HepG2 (cell line): ENCODE results near the gene IPO13. TPM values are rescaled to one million over a fixed set of nuclear protein-coding genes. Genes with fewer than 3 reads are reported as not detected.

Source experiments
- CCAR2 ChIP-seq: fragments of 200-400 bp; formaldehyde crosslinking; optimal IDR thresholded peaks from 2 replicates; pipeline ENCODE3; 2018; ENCODE audit warnings: low read depth, mild to moderate bottlenecking, low read length, moderate library complexity
- FOXK1 ChIP-seq: sonication (generic); formaldehyde crosslinking; IDR thresholded peaks from 2 replicates; pipeline ENCODE4 v1.4.0; 2020; ENCODE audit warnings: low read depth, missing genetic modification reagents, borderline replicate concordance
- LCORL ChIP-seq, 2 experiments: fragments of 450-650 bp in 1 of 2; sonication (generic) in 1 of 2; formaldehyde crosslinking in 1 of 2; IDR thresholded peaks; 2 replicates each; pipeline versions ENCODE4 v1.5.0 to v1.6.1; 2017 to 2020; ENCODE audit warnings: antibody characterized with exemption in 1 of 2, missing genetic modification reagents in 1 of 2
- NAIF1 ChIP-seq: sonication (generic); formaldehyde crosslinking; IDR thresholded peaks from 2 replicates; pipeline ENCODE4 v1.5.0; 2020; ENCODE audit warnings: mild to moderate bottlenecking, missing genetic modification reagents, borderline replicate concordance
- PLRG1 ChIP-seq: fragments of 450-650 bp; conservative IDR thresholded peaks from 2 replicates; pipeline ENCODE4 v1.6.1; 2016
- SIN3B ChIP-seq: fragments of 150-350 bp; IDR thresholded peaks from 2 replicates; pipeline ENCODE4 v1.6.1; 2014; ENCODE audit warnings: low read length
- ZNF143 ChIP-seq: sonication (generic); formaldehyde crosslinking; IDR thresholded peaks from 2 replicates; pipeline ENCODE4 v1.4.0; 2020; ENCODE audit warnings: missing genetic modification reagents
- ZNF224 ChIP-seq: sonication (generic); formaldehyde crosslinking; IDR thresholded peaks from 2 replicates; pipeline ENCODE4 v1.5.0; 2020; ENCODE audit warnings: mild to moderate bottlenecking, missing genetic modification reagents
- ZNF274 ChIP-seq: sonication (generic); formaldehyde crosslinking; IDR thresholded peaks from 2 replicates; pipeline ENCODE4 v1.5.1; 2020; ENCODE audit warnings: mild to moderate bottlenecking, missing genetic modification reagents
- ZNF780A ChIP-seq: sonication (generic); formaldehyde crosslinking; IDR thresholded peaks from 2 replicates; pipeline ENCODE4 v1.8.0; 2022; ENCODE audit warnings: mild to moderate bottlenecking, missing genetic modification reagents, moderate library complexity
- polyA plus RNA-seq, 8 experiments: library from polyadenylated mRNA; depleted of rRNA in 3 of 8; stranded (reverse) in 7 of 8; unstranded in 1 of 8; fragments of >200 nt; fragmentation: Illumina TruSeq in 4 of 8; extraction: Trizol in 4 of 8; gene quantifications; 2 replicates each; pipeline versions ENCODE4 v1.2.1 to v1.2.3, GENCODE V29; 2011 to 2016; ENCODE audit warnings: low read depth in 4 of 8, missing spikeins in 1 of 8, mixed read lengths in 1 of 8; ENCODE audit not compliant: insufficient read depth in 1 of 8
- total RNA-seq, 5 experiments: library from RNA; depleted of rRNA; stranded (reverse); fragments of >200 nt; fragmentation: Illumina TruSeq; extraction: Trizol; gene quantifications; 2 replicates each; pipeline ENCODE4 v1.2.3, GENCODE V29; 2016; ENCODE audit warnings: low read depth in 1 of 5
- TF ChIP-seq, protein P1 (sequence below): sonication (generic); formaldehyde crosslinking; IDR thresholded peaks from 2 replicates; pipeline ENCODE4 v1.4.0; 2020; ENCODE audit warnings: missing genetic modification reagents, mild to moderate bottlenecking, borderline replicate concordance
- TF ChIP-seq, protein P2 (sequence below): sonication (generic); formaldehyde crosslinking; IDR thresholded peaks from 2 replicates; pipeline ENCODE4 v1.4.0; 2020; ENCODE audit warnings: mild to moderate bottlenecking, missing genetic modification reagents
- TF ChIP-seq, protein P3 (sequence below): IDR thresholded peaks from 2 replicates; pipeline ENCODE4 v1.6.1; 2016; ENCODE audit warnings: mild to moderate bottlenecking
- TF ChIP-seq, protein P4 (sequence below): sonication (generic); formaldehyde crosslinking; conservative IDR thresholded peaks from 2 replicates; pipeline ENCODE4 v1.8.0; 2022; ENCODE audit warnings: low read depth, missing genetic modification reagents
- TF ChIP-seq, protein P5 (sequence below): sonication (generic); formaldehyde crosslinking; IDR thresholded peaks from 2 replicates; pipeline ENCODE4 v1.5.0; 2020; ENCODE audit warnings: missing genetic modification reagents
- TF ChIP-seq, protein P6 (sequence below): sonication (generic); formaldehyde crosslinking; IDR thresholded peaks from 2 replicates; pipeline ENCODE4 v1.4.0; 2020; ENCODE audit warnings: missing genetic modification reagents

The IPO13 gene
- total and polyA plus RNA-seq, 2 of the 13 experiments (the other 11 are each of a cell fraction or from before 2014, with no cell fraction given): 12.9 to 15.6 TPM

DNA sequence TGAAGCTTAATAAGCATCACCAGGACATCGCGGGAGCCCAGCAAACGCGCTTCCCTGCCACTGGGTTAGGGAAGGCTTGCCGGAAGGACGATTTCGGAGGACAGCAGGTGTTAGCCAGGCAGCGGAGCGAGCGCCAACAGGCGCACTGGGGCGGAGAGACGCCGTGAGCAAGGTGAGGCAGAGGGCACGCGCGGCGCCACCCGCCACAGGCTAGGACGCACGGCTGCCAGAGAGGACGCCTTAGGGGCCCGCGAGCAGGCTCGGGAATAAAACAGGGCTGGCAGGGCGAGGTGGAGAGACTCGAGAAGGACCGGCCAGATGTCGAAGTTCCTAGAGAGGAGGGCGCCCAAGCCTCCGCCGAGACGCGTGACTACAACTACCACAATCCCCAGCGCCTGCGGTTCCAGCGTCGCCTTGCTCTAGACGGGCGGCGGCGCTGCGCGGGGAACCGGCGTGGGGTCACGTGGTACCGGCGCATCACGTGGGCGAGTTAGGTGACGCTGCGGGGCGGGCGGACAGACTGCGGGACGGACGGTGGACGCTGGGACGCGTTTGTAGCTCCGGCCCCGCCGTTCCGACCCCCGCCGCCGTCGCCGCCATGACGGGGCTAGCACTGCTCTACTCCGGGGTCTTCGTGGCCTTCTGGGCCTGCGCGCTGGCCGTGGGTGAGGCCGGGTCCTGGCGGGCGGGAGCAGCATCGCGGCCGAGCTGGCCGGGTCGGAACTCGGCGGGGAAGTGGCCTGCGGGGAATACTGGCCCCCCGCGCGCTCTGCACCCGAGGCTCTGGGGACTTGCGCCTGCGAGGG lies 27.9 kb downstream of the IPO13 start, which contains the start of gene ATP6V0B (continued):
- TF ChIP-seq, protein P1, sequence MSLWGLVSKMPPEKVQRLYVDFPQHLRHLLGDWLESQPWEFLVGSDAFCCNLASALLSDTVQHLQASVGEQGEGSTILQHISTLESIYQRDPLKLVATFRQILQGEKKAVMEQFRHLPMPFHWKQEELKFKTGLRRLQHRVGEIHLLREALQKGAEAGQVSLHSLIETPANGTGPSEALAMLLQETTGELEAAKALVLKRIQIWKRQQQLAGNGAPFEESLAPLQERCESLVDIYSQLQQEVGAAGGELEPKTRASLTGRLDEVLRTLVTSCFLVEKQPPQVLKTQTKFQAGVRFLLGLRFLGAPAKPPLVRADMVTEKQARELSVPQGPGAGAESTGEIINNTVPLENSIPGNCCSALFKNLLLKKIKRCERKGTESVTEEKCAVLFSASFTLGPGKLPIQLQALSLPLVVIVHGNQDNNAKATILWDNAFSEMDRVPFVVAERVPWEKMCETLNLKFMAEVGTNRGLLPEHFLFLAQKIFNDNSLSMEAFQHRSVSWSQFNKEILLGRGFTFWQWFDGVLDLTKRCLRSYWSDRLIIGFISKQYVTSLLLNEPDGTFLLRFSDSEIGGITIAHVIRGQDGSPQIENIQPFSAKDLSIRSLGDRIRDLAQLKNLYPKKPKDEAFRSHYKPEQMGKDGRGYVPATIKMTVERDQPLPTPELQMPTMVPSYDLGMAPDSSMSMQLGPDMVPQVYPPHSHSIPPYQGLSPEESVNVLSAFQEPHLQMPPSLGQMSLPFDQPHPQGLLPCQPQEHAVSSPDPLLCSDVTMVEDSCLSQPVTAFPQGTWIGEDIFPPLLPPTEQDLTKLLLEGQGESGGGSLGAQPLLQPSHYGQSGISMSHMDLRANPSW: peak; percentile 21; the same call in 1 of the 2 replicates
- TF ChIP-seq LCORL (IDR thresholded peaks at IDR 0.05): no peak
- TF ChIP-seq LCORL (CRISPR knock-in tag; IDR thresholded peaks at IDR 0.05): peak; percentile 61; the same call in 1 of the 2 replicates
- TF ChIP-seq, protein P2, sequence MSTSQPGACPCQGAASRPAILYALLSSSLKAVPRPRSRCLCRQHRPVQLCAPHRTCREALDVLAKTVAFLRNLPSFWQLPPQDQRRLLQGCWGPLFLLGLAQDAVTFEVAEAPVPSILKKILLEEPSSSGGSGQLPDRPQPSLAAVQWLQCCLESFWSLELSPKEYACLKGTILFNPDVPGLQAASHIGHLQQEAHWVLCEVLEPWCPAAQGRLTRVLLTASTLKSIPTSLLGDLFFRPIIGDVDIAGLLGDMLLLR (CRISPR knock-in tag): peak; percentile 88; the same call in 1 of the 2 replicates
- TF ChIP-seq ZNF274: peak; percentile 63; the same call in 1 of the 2 replicates
- TF ChIP-seq, protein P3, sequence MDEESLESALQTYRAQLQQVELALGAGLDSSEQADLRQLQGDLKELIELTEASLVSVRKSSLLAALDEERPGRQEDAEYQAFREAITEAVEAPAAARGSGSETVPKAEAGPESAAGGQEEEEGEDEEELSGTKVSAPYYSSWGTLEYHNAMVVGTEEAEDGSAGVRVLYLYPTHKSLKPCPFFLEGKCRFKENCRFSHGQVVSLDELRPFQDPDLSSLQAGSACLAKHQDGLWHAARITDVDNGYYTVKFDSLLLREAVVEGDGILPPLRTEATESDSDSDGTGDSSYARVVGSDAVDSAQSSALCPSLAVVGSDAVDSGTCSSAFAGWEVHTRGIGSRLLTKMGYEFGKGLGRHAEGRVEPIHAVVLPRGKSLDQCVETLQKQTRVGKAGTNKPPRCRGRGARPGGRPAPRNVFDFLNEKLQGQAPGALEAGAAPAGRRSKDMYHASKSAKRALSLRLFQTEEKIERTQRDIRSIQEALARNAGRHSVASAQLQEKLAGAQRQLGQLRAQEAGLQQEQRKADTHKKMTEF: peak; percentile 73; the same call in 1 of the 2 replicates
- TF ChIP-seq NAIF1 (CRISPR knock-in tag): peak; percentile 84; the same call in 1 of the 2 replicates
- TF ChIP-seq ZNF224 (CRISPR knock-in tag): 0 out of 2 replicates have a peak, but pooled peaks have one; percentile 57
- TF ChIP-seq, protein P4, sequence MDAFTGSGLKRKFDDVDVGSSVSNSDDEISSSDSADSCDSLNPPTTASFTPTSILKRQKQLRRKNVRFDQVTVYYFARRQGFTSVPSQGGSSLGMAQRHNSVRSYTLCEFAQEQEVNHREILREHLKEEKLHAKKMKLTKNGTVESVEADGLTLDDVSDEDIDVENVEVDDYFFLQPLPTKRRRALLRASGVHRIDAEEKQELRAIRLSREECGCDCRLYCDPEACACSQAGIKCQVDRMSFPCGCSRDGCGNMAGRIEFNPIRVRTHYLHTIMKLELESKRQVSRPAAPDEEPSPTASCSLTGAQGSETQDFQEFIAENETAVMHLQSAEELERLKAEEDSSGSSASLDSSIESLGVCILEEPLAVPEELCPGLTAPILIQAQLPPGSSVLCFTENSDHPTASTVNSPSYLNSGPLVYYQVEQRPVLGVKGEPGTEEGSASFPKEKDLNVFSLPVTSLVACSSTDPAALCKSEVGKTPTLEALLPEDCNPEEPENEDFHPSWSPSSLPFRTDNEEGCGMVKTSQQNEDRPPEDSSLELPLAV (CRISPR knock-in tag): no peak
- peak; percentile 97 for TF ChIP-seq ZNF143 (CRISPR knock-in tag)
- TF ChIP-seq CCAR2: no peak
- TF ChIP-seq, protein P5, sequence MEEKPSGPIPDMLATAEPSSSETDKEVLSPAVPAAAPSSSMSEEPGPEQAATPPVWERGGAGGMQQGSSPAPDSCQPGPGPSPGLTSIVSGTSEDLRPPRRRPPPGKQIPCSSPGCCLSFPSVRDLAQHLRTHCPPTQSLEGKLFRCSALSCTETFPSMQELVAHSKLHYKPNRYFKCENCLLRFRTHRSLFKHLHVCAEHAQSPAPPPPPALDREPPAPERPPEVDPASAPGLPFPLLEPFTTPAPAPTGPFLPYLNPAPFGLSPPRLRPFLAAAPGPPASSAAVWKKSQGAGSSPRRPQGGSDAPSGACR (CRISPR knock-in tag): no peak
- peak; percentile 55; the same call in 1 of the 2 replicates for TF ChIP-seq FOXK1 (CRISPR knock-in tag)
- peak; percentile 25; the same call in 1 of the 2 replicates for TF ChIP-seq SIN3B
- TF ChIP-seq ZNF780A (CRISPR knock-in tag): no peak; the same call in 1 of the 2 replicates
- TF ChIP-seq, protein P6, sequence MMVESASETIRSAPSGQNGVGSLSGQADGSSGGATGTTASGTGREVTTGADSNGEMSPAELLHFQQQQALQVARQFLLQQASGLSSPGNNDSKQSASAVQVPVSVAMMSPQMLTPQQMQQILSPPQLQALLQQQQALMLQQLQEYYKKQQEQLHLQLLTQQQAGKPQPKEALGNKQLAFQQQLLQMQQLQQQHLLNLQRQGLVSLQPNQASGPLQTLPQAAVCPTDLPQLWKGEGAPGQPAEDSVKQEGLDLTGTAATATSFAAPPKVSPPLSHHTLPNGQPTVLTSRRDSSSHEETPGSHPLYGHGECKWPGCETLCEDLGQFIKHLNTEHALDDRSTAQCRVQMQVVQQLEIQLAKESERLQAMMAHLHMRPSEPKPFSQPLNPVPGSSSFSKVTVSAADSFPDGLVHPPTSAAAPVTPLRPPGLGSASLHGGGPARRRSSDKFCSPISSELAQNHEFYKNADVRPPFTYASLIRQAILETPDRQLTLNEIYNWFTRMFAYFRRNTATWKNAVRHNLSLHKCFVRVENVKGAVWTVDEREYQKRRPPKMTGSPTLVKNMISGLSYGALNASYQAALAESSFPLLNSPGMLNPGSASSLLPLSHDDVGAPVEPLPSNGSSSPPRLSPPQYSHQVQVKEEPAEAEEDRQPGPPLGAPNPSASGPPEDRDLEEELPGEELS (CRISPR knock-in tag): 0 out of 2 replicates have a peak, but pooled peaks have one; percentile 23
- TF ChIP-seq PLRG1: no peak
